Hepatocyte (in vitro differentiated cells): ENCODE measurements around the gene TPPP. TPM values are rescaled to one million over a fixed set of nuclear protein-coding genes. Genes with fewer than 3 reads are reported as not detected.

Source experiments
- DNase-seq: peaks from one replicate; pipeline ENCODE4 v3.0.0-alpha.2; 2016; ENCODE audit warnings: low spot score
- H2AFZ ChIP-seq: fragments of 200-600 bp; sonication (generic); 2 replicates; pipeline ENCODE4 v1.6.0; 2016; ENCODE audit warnings: antibody characterized with exemption, mild to moderate bottlenecking
- H3K27ac ChIP-seq: fragments of 200-600 bp; sonication (generic); 2 replicates; pipeline ENCODE4 v1.5.1; 2016; ENCODE audit warnings: mild to moderate bottlenecking
- H3K27me3 ChIP-seq: fragments of 200-600 bp; sonication (generic); 2 replicates; pipeline ENCODE4 v1.6.1; 2016
- H3K36me3 ChIP-seq: fragments of 200-600 bp; sonication (generic); replicated peaks from 2 replicates; pipeline ENCODE4 v1.5.1; 2016; ENCODE audit warnings: low read depth; ENCODE audit not compliant: insufficient read depth
- H3K4me1 ChIP-seq: fragments of 200-600 bp; sonication (generic); 2 replicates; pipeline ENCODE4 v1.5.1; 2016; ENCODE audit warnings: mild to moderate bottlenecking, moderate library complexity; ENCODE audit not compliant: insufficient read depth
- H3K4me2 ChIP-seq: fragments of 200-600 bp; sonication (generic); 2 replicates; pipeline ENCODE4 v1.6.0; 2016
- H3K4me3 ChIP-seq: fragments of 200-600 bp; sonication (generic); 2 replicates; pipeline ENCODE4 v1.5.1; 2016; ENCODE audit warnings: mild to moderate bottlenecking
- H3K79me2 ChIP-seq: fragments of 200-600 bp; sonication (generic); 2 replicates; pipeline ENCODE4 v1.6.0; 2017; ENCODE audit warnings: mild to moderate bottlenecking
- H3K9me2 ChIP-seq: fragments of 200-600 bp; sonication (generic); replicated peaks from 2 replicates; pipeline ENCODE4 v1.6.0; 2017; ENCODE audit warnings: mild to moderate bottlenecking; ENCODE audit not compliant: insufficient read depth
- H3K9me3 ChIP-seq: fragments of 200-600 bp; sonication (generic); 2 replicates; pipeline ENCODE4 v1.5.1; 2016; ENCODE audit warnings: low read depth, mild to moderate bottlenecking
- H4K20me1 ChIP-seq: fragments of 200-600 bp; sonication (generic); 2 replicates; pipeline ENCODE4 v1.6.0; 2016; ENCODE audit warnings: mild to moderate bottlenecking; ENCODE audit not compliant: insufficient read depth, poor library complexity, severe bottlenecking
- CTCF ChIP-seq: fragments of 200-600 bp; sonication (generic); IDR thresholded peaks from 2 replicates; pipeline ENCODE4 v1.5.1; 2016; ENCODE audit warnings: antibody characterized with exemption, mild to moderate bottlenecking; ENCODE audit not compliant: poor library complexity
- EZH2 ChIP-seq: fragments of 200-600 bp; sonication (generic); IDR thresholded peaks from 2 replicates; pipeline ENCODE4 v1.6.1; 2016; ENCODE audit warnings: antibody characterized with exemption, mild to moderate bottlenecking, borderline replicate concordance
- EZH2phosphoT487 ChIP-seq: fragments of 200-600 bp; sonication (generic); IDR thresholded peaks from one replicate; pipeline ENCODE4 v1.6.1; 2018; ENCODE audit warnings: antibody characterized with exemption, mild to moderate bottlenecking, low read depth, moderate library complexity; ENCODE audit not compliant: unreplicated experiment, severe bottlenecking
- WGBS: methylation state at CpG from one replicate; pipeline ENCODE4 v1.1.6; 2016; ENCODE audit warnings: low lambda C conversion rate; ENCODE audit errors: missing lambda C conversion rate; 5-methylcytosine and 5-hydroxymethylcytosine counted together
- polyA plus RNA-seq: library from polyadenylated mRNA; unstranded; fragments of >200 nt; fragmentation: Nextera tagmentation; extraction: Ambion mirVana; gene quantifications from 2 replicates; pipeline ENCODE4 v1.2.1, GENCODE V29; 2016
- total RNA-seq: library from RNA; depleted of rRNA; stranded (reverse); fragments of >200 nt; gene quantifications from 2 replicates; pipeline ENCODE4 v1.2.3, GENCODE V29; 2014

The TPPP gene
- total and polyA plus RNA-seq, 2 experiments from 2014 or later: 2.0 to 4.3 TPM

- H3K79me2 ChIP-seq: no peaks in the 10 kb centered on the region
- H3K9me3 ChIP-seq: no peaks in the 10 kb centered on the region
- H3K4me1 ChIP-seq: no peaks in the 10 kb centered on the region
- no peaks in the 10 kb centered on the region for H3K27me3 ChIP-seq
- no peak for DNase-seq
- 95% methylated on average over 36 of the region's 38 CpGs for WGBS
- no peak overlapping the region for H3K27ac ChIP-seq
- H4K20me1 ChIP-seq: no peaks in the 10 kb centered on the region
- no peaks in the 10 kb centered on the region for H3K36me3 ChIP-seq
- H3K4me3 ChIP-seq: no peak overlapping the region
- no peaks in the 10 kb centered on the region for H3K9me2 ChIP-seq
- no peak overlapping the region for H3K4me2 ChIP-seq
- H2AFZ ChIP-seq: no peak overlapping the region
- TF ChIP-seq CTCF (no peak), EZH2 (no peak), EZH2phosphoT487 (no peak)
Observed at GRCh38 chr5:663436-664342, 29.5 kb downstream of the TPPP start.

- Histone ChIP-seq H3K27ac (no peak overlapping the region), H3K9me2 (no peaks in the 10 kb centered on the region), H3K4me2 (no peak overlapping the region), H2AFZ (no peak overlapping the region), H4K20me1 (no peaks in the 10 kb centered on the region), H3K4me3 (no peak overlapping the region), H3K4me1 (no peaks in the 10 kb centered on the region), H3K79me2 (no peaks in the 10 kb centered on the region), H3K36me3 (no peaks in the 10 kb centered on the region), H3K9me3 (no peaks in the 10 kb centered on the region), H3K27me3 (no peaks in the 10 kb centered on the region)
- TF ChIP-seq CTCF (no peak), EZH2 (no peak), EZH2phosphoT487 (no peak)
- 98% methylated on average over 39 of the region's 56 CpGs for WGBS
- DNase-seq: no peak
Observed at GRCh38 chr5:662751-663435, 30.3 kb downstream of the TPPP start.

- no peak for TF ChIP-seq EZH2phosphoT487
- no peak for TF ChIP-seq EZH2
- no peak for TF ChIP-seq CTCF
- Histone ChIP-seq H3K79me2 (no peaks in the 10 kb centered on the region), H4K20me1 (no peaks in the 10 kb centered on the region), H3K4me2 (no peak overlapping the region), H2AFZ (no peak overlapping the region), H3K36me3 (no peaks in the 10 kb centered on the region), H3K9me2 (no peaks in the 10 kb centered on the region), H3K9me3 (no peaks in the 10 kb centered on the region), H3K4me3 (no peak overlapping the region), H3K4me1 (no peaks in the 10 kb centered on the region), H3K27me3 (no peaks in the 10 kb centered on the region), H3K27ac (no peak overlapping the region)
- no peak for DNase-seq
- WGBS: 99% methylated on average over 53 of the region's 53 CpGs
Observed at GRCh38 chr5:661891-662750, 31.0 kb downstream of the TPPP start.
